Chondrocyte (in vitro differentiated cells): ENCODE data around the gene POFUT2. TPM values are rescaled to one million over a fixed set of nuclear protein-coding genes. Genes with fewer than 3 reads are reported as not detected.
"Not testable (repeated sequence)": the region's sequence is repeated elsewhere in the genome, so short reads cannot be mapped to it uniquely, and the experiment has no call there.

Source experiments
- DNase-seq: peaks from one replicate; pipeline ENCODE4 v3.0.0; 2021; ENCODE audit warnings: mixed read lengths, low spot score
- H3K27ac Mint-ChIP-seq: one replicate; pipeline ENCODE4 v1.8.0; 2021; ENCODE audit warnings: mild to moderate bottlenecking, moderate library complexity, mixed read lengths; ENCODE audit not compliant: unreplicated experiment
- H3K27me3 Mint-ChIP-seq: 2 replicates; pipeline ENCODE4 v1.8.0; 2021; ENCODE audit warnings: low read depth, mixed read lengths
- H3K36me3 Mint-ChIP-seq: 2 replicates; pipeline ENCODE4 v1.8.0; 2021; ENCODE audit warnings: low read depth, mixed read lengths
- H3K4me1 Mint-ChIP-seq: 2 replicates; pipeline ENCODE4 v1.8.0; 2021; ENCODE audit warnings: low read depth, mild to moderate bottlenecking, mixed read lengths
- H3K4me3 Mint-ChIP-seq: one replicate; pipeline ENCODE4 v1.8.0; 2021; ENCODE audit warnings: mild to moderate bottlenecking, moderate library complexity, mixed read lengths; ENCODE audit not compliant: unreplicated experiment
- H3K9me3 Mint-ChIP-seq: 2 replicates; pipeline ENCODE4 v1.8.0; 2021; ENCODE audit warnings: low read depth, mixed read lengths
- total RNA-seq: library from RNA; stranded (reverse); gene quantifications from 3 replicates; pipeline ENCODE4 v1.2.1, GENCODE V29; 2021
- TF ChIP-seq, protein P1 (sequence below): fragments of 200-600 bp; sonication (generic); IDR thresholded peaks from 2 replicates; pipeline ENCODE4 v1.5.0; 2021; ENCODE audit warnings: antibody characterized with exemption, mild to moderate bottlenecking, moderate library complexity

The POFUT2 gene
- total RNA-seq, 1 donor from 2014 or later = 73.6 TPM

GRCh38 chr21:45308194-45309068 lies 20.7 kb upstream of the POFUT2 start:
- TF ChIP-seq, protein P1, sequence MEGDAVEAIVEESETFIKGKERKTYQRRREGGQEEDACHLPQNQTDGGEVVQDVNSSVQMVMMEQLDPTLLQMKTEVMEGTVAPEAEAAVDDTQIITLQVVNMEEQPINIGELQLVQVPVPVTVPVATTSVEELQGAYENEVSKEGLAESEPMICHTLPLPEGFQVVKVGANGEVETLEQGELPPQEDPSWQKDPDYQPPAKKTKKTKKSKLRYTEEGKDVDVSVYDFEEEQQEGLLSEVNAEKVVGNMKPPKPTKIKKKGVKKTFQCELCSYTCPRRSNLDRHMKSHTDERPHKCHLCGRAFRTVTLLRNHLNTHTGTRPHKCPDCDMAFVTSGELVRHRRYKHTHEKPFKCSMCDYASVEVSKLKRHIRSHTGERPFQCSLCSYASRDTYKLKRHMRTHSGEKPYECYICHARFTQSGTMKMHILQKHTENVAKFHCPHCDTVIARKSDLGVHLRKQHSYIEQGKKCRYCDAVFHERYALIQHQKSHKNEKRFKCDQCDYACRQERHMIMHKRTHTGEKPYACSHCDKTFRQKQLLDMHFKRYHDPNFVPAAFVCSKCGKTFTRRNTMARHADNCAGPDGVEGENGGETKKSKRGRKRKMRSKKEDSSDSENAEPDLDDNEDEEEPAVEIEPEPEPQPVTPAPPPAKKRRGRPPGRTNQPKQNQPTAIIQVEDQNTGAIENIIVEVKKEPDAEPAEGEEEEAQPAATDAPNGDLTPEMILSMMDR = no peak
- Mint-ChIP-seq H3K36me3 (peaks cover 2% of the 10 kb centered on the region), H3K27me3 (no peaks in the 10 kb centered on the region), H3K27ac (peak overlapping the region; percentile 97), H3K4me3 (no peak overlapping the region), H3K9me3 (peaks cover 7% of the 10 kb centered on the region), H3K4me1 (peaks cover 59% of the 10 kb centered on the region)
- DNase-seq = peak; percentile 67

DNA sequence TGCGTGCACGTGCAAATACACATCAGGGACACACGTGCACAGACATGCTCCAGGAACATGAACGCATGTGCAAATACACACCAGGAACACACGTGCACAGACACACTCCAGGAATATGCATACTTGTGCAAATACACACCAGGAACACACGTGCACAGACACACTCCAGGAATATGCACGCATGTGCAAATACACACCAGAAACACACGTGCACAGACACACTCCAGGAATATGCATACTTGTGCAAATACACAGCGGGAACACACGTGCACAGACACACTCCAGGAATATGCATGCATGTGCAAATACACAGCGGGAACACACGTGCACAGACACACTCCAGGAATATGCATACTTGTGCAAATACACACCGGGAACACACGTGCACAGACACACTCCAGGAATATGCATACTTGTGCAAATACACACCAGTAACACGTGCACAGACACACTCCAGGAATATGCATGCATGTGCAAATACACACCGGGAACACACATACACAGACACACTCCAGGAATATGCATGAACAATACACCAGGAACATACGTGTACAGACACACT lies 20.0 kb upstream of the POFUT2 start:
- Mint-ChIP-seq H3K27ac (peak overlapping the region; percentile 97), H3K4me1 (peaks cover 57% of the 10 kb centered on the region)
- not testable (repeated sequence) for H3K4me3 Mint-ChIP-seq, DNase-seq, H3K9me3 Mint-ChIP-seq, H3K27me3 Mint-ChIP-seq, H3K36me3 Mint-ChIP-seq

GRCh38 chr21:45306832-45307571 lies 19.3 kb upstream of the POFUT2 start:
- Mint-ChIP-seq H3K27ac (peak overlapping the region; percentile 97), H3K27me3 (no peaks in the 10 kb centered on the region), H3K9me3 (peaks cover 3% of the 10 kb centered on the region), H3K36me3 (no peaks in the 10 kb centered on the region), H3K4me3 (peak overlapping the region; percentile 36), H3K4me1 (peaks cover 54% of the 10 kb centered on the region)
- TF ChIP-seq, protein P1 = no peak
- DNase-seq = peak; percentile 88

- H3K9me3 Mint-ChIP-seq = no peaks in the 10 kb centered on the region
- peaks cover 57% of the 10 kb centered on the region for H3K4me1 Mint-ChIP-seq
- TF ChIP-seq, protein P1 = no peak
- no peak overlapping the region for H3K4me3 Mint-ChIP-seq
- DNase-seq = peak; percentile 83
- peak overlapping the region; percentile 97 for H3K27ac Mint-ChIP-seq
- H3K27me3 Mint-ChIP-seq = no peaks in the 10 kb centered on the region
- no peaks in the 10 kb centered on the region for H3K36me3 Mint-ChIP-seq
Measured at GRCh38 chr21:45306453-45306831, 18.7 kb upstream of the POFUT2 start.

DNA sequence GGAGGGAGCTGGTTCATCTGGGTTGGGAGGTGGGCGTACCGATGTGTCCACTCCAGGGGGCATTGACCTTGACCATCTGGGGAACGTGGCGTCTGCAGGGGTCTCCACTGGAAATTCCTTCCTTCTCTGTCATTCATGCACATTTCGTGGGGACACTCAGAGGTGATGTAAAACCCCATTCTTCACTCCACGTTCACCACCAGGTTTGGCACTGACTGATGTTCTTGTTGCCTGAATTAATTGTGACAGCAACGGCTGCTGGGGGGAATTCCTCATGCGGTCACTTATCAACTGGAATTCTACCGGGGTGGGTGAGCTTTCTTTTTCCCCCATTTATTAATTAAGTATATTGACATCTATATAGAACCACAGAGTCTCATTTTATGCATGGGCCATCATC lies 18.1 kb upstream of the POFUT2 start:
- peak overlapping the region; percentile 63 for H3K27ac Mint-ChIP-seq
- H3K9me3 Mint-ChIP-seq = no peaks in the 10 kb centered on the region
- H3K36me3 Mint-ChIP-seq = no peaks in the 10 kb centered on the region
- no peaks in the 10 kb centered on the region for H3K27me3 Mint-ChIP-seq
- H3K4me3 Mint-ChIP-seq = no peak overlapping the region
- TF ChIP-seq, protein P1 = no peak
- peak; percentile 47 for DNase-seq
- H3K4me1 Mint-ChIP-seq = peaks cover 63% of the 10 kb centered on the region
